HepG2 (cell line): ENCODE measurements around the gene LRP10. TPM values are rescaled to one million over a fixed set of nuclear protein-coding genes. Genes with fewer than 3 reads are reported as not detected.
A peak's percentile ranks its signal among the peaks of the same experiment; 100 is the strongest.

Experiments used
- ATF7 ChIP-seq, 2 experiments: fragments of 450-650 bp in 1 of 2; sonication (generic) in 1 of 2; formaldehyde crosslinking in 1 of 2; IDR thresholded peaks; 2 replicates each; pipeline versions ENCODE4 v1.4.0 to v1.6.1; 2016 to 2020; ENCODE audit warnings: antibody characterized with exemption in 1 of 2, mild to moderate bottlenecking in 1 of 2, missing genetic modification reagents in 1 of 2
- RFX1 ChIP-seq: fragments of 450-650 bp; IDR thresholded peaks from 2 replicates; pipeline ENCODE4 v1.6.1; 2017
- WIZ ChIP-seq: sonication (generic); formaldehyde crosslinking; IDR thresholded peaks from 2 replicates; pipeline ENCODE4 v1.5.1; 2020; ENCODE audit warnings: mild to moderate bottlenecking, missing genetic modification reagents
- ZFP41 ChIP-seq: sonication (generic); formaldehyde crosslinking; IDR thresholded peaks from 2 replicates; pipeline ENCODE4 v1.4.0; 2020; ENCODE audit warnings: mild to moderate bottlenecking, missing genetic modification reagents, borderline replicate concordance
- ZNF441 ChIP-seq: sonication (generic); formaldehyde crosslinking; IDR thresholded peaks from 2 replicates; pipeline ENCODE4 v1.7.0; 2021; ENCODE audit warnings: missing genetic modification reagents, borderline replicate concordance
- ZNF446 ChIP-seq: sonication (generic); formaldehyde crosslinking; IDR thresholded peaks from 2 replicates; pipeline ENCODE4 v1.5.0; 2020; ENCODE audit warnings: mild to moderate bottlenecking, missing genetic modification reagents
- ZNF510 ChIP-seq: sonication (generic); formaldehyde crosslinking; IDR thresholded peaks from 2 replicates; pipeline ENCODE4 v1.4.0; 2020; ENCODE audit warnings: low read depth, mild to moderate bottlenecking, missing genetic modification reagents
- ZNF724P ChIP-seq: sonication (generic); formaldehyde crosslinking; IDR thresholded peaks from 2 replicates; pipeline ENCODE4 v1.8.0; 2022; ENCODE audit warnings: missing genetic modification reagents, borderline replicate concordance
- ZZZ3 ChIP-seq: sonication (generic); formaldehyde crosslinking; IDR thresholded peaks from 2 replicates; pipeline ENCODE4 v1.4.0; 2020; ENCODE audit warnings: missing genetic modification reagents, mild to moderate bottlenecking, borderline replicate concordance
- polyA plus RNA-seq, 8 experiments: library from polyadenylated mRNA; depleted of rRNA in 3 of 8; stranded (reverse) in 7 of 8; unstranded in 1 of 8; fragments of >200 nt; fragmentation: Illumina TruSeq in 4 of 8; extraction: Trizol in 4 of 8; gene quantifications; 2 replicates each; pipeline versions ENCODE4 v1.2.1 to v1.2.3, GENCODE V29; 2011 to 2016; ENCODE audit warnings: low read depth in 4 of 8, missing spikeins in 1 of 8, mixed read lengths in 1 of 8; ENCODE audit not compliant: insufficient read depth in 1 of 8
- total RNA-seq, 5 experiments: library from RNA; depleted of rRNA; stranded (reverse); fragments of >200 nt; fragmentation: Illumina TruSeq; extraction: Trizol; gene quantifications; 2 replicates each; pipeline ENCODE4 v1.2.3, GENCODE V29; 2016; ENCODE audit warnings: low read depth in 1 of 5
- TF ChIP-seq, protein P1 (sequence below): sonication (generic); formaldehyde crosslinking; IDR thresholded peaks from 2 replicates; pipeline ENCODE4 v1.5.0; 2020; ENCODE audit warnings: missing genetic modification reagents, mild to moderate bottlenecking, borderline replicate concordance
- TF ChIP-seq, protein P2 (sequence below): sonication (generic); formaldehyde crosslinking; IDR thresholded peaks from 2 replicates; pipeline ENCODE4 v1.8.1; 2023; ENCODE audit warnings: mild to moderate bottlenecking, missing genetic modification reagents
- TF ChIP-seq, protein P3 (sequence below): sonication (generic); formaldehyde crosslinking; IDR thresholded peaks from 2 replicates; pipeline ENCODE4 v1.4.0; 2020; ENCODE audit warnings: missing genetic modification reagents

Gene LRP10
- total and polyA plus RNA-seq, 2 of the 13 experiments (the other 11 are each of a cell fraction or from before 2014, with no cell fraction given) = 16.9 to 45.2 TPM

DNA sequence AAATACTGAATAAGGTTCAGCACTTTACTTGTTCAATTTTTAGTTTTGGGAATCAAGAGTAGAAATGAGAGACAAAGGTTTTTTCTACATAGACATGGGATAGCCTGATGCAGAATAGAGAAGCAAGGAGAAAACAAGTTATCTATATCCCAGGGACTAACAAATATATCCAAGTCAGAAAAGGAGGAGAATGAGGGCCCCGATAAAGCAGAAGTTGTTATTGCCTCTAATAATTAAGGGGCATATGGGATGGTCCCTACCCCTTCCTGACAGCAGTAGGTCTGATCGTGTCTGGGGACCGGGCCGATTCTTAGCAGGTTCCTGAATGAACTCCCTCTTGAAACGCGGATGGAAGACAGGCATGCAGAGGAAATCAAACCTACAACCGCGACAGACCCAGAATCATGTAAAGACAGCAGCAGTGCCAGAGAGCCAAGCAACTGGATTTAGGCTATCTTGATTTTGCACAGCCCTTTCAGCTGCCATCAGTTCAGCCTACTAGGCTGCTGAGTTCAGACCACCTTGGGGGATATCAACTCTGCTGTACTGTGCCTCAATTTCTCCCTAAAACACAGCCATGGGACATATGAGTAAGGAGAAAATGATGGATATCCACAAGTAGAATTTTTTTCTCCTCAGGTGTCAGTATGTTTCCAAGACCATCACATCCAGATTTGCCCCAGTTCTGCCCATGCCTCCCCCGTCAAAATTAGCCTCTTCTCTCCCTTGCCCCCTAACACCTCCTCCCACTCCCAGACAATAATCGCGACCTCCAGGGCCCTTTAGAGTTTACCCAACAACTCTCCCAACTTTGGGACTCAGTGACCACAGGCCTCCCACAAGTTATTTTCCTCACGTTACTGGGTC lies 56.9 kb downstream of the LRP10 start (continued):
- 0 out of 2 replicates have a peak, but pooled peaks have one; percentile 15 for TF ChIP-seq ZNF724P (CRISPR knock-in tag)
- no peak; the same call in 1 of the 2 replicates for TF ChIP-seq ZNF510 (CRISPR knock-in tag)
- TF ChIP-seq ZNF446 = peak; percentile 38; the same call in 1 of the 2 replicates
- TF ChIP-seq ZNF441 = 0 out of 2 replicates have a peak, but pooled peaks have one; percentile 61
- TF ChIP-seq, protein P1, sequence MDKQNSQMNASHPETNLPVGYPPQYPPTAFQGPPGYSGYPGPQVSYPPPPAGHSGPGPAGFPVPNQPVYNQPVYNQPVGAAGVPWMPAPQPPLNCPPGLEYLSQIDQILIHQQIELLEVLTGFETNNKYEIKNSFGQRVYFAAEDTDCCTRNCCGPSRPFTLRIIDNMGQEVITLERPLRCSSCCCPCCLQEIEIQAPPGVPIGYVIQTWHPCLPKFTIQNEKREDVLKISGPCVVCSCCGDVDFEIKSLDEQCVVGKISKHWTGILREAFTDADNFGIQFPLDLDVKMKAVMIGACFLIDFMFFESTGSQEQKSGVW (CRISPR knock-in tag) = peak; percentile 66; the same call in 1 of the 2 replicates
- no peak for TF ChIP-seq RFX1
- TF ChIP-seq, protein P2, sequence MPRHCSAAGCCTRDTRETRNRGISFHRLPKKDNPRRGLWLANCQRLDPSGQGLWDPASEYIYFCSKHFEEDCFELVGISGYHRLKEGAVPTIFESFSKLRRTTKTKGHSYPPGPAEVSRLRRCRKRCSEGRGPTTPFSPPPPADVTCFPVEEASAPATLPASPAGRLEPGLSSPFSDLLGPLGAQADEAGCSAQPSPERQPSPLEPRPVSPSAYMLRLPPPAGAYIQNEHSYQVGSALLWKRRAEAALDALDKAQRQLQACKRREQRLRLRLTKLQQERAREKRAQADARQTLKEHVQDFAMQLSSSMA = 0 out of 2 replicates have a peak, but pooled peaks have one; percentile 27
- TF ChIP-seq ATF7 (IDR thresholded peaks at IDR 0.05) = no peak
- TF ChIP-seq ATF7 (CRISPR knock-in tag; IDR thresholded peaks at IDR 0.05) = 0 out of 2 replicates have a peak, but pooled peaks have one; percentile 16
- 0 out of 2 replicates have a peak, but pooled peaks have one; percentile 18 for TF ChIP-seq WIZ (CRISPR knock-in tag)
- TF ChIP-seq ZFP41 (CRISPR knock-in tag) = 0 out of 2 replicates have a peak, but pooled peaks have one; percentile 14
- 0 out of 2 replicates have a peak, but pooled peaks have one; percentile 8 for TF ChIP-seq ZZZ3 (CRISPR knock-in tag)
- TF ChIP-seq, protein P3, sequence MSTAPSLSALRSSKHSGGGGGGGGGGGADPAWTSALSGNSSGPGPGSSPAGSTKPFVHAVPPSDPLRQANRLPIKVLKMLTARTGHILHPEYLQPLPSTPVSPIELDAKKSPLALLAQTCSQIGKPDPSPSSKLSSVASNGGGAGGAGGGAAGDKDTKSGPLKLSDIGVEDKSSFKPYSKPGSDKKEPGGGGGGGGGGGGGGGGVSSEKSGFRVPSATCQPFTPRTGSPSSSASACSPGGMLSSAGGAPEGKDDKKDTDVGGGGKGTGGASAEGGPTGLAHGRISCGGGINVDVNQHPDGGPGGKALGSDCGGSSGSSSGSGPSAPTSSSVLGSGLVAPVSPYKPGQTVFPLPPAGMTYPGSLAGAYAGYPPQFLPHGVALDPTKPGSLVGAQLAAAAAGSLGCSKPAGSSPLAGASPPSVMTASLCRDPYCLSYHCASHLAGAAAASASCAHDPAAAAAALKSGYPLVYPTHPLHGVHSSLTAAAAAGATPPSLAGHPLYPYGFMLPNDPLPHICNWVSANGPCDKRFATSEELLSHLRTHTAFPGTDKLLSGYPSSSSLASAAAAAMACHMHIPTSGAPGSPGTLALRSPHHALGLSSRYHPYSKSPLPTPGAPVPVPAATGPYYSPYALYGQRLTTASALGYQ (CRISPR knock-in tag) = peak; percentile 41; the same call in 1 of the 2 replicates
- TF ChIP-seq, all 625 proteins: peak for 70
